GM21717 (cell line): ENCODE data around the gene COMMD9.
"Not testable (repeated sequence)": the region's sequence is repeated elsewhere in the genome, so short reads cannot be mapped to it uniquely, and the experiment has no call there.

ENCODE experiments used
- ATAC-seq: cut with Tn5 transposase; IDR thresholded peaks from one replicate; pipeline ENCODE4 v1.9.1; 2021; ENCODE audit warnings: mild to moderate bottlenecking, moderate library complexity; ENCODE audit not compliant: unreplicated experiment

The COMMD9 gene

DNA sequence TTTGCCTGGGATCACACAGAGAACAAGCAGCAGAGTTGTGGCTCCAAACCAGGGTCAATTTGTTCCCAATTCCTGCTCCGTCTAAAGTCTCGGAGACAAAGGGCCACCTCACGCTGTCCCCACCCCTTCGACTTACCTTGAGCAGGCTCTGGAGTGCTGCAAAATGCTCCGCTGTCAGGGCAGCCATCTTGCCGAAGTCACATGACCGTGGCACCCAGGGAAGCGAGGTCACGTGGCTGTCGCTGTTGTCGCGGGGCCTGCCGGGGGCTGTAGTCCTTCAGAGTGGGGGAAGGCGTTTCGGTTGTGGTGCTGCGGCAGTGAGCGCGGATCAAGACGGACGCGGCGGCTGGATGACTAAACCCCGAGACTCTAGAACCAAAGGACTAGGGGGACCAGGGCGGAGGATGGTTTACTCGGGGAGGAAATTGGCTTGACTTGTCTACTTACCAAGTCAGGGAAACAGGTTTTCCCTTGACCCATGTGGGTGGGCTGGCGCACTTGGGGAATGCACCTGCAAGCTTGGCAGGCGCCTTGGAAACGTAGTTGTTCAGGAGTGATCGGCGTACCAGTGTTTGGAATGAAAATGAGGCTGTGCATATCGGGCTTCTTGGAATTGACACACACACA, at the start of gene COMMD9:
Gene COMMD9, minus strand, starts transcription at position 199 of the 627 bp plus-strand sequence. Its CDS starts 12 bp downstream, at position 187.
- peak; percentile 99 for ATAC-seq

GRCh38 chr11:36333897-36334296, 44.7 kb upstream of the COMMD9 start:
- no peak for ATAC-seq

GRCh38 chr11:36333468-36333867, 44.2 kb upstream of the COMMD9 start:
- ATAC-seq = no peak

- no peak for ATAC-seq
Observed at GRCh38 chr11:36330411-36330810, 41.2 kb upstream of the COMMD9 start.

DNA sequence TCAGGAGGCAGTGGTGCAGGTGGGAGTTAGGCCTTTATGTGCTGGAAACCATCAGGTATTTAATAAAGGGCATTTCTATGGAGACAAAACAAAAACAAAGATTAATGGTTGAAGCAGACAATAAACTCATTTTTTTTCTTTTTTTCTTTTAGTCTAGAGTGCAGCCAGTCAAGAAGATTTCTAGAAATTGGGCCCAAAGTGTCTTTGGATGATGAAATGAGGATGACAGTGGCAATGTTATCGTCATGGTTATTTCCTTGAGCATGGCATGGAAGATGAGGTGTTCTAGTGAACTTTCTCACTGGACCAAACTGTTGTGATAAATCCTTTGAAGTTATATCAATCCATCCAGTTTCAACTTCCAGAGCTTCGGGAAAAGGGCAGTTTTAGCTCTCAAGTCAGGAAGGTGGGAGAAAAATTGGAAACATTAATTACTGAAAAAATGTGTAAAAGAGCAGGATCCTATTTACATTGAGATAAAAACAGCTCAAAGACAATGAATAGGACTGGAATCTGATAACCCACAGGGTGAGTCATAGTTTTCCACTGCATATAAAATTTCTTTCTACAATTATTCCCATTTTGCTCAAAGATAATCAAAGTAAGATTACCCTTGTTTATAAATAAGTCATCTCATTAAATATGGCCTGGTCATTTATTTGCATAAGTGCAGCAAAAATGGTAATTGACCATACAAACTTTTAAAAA, 39.9 kb upstream of the COMMD9 start:
- no peak for ATAC-seq

DNA sequence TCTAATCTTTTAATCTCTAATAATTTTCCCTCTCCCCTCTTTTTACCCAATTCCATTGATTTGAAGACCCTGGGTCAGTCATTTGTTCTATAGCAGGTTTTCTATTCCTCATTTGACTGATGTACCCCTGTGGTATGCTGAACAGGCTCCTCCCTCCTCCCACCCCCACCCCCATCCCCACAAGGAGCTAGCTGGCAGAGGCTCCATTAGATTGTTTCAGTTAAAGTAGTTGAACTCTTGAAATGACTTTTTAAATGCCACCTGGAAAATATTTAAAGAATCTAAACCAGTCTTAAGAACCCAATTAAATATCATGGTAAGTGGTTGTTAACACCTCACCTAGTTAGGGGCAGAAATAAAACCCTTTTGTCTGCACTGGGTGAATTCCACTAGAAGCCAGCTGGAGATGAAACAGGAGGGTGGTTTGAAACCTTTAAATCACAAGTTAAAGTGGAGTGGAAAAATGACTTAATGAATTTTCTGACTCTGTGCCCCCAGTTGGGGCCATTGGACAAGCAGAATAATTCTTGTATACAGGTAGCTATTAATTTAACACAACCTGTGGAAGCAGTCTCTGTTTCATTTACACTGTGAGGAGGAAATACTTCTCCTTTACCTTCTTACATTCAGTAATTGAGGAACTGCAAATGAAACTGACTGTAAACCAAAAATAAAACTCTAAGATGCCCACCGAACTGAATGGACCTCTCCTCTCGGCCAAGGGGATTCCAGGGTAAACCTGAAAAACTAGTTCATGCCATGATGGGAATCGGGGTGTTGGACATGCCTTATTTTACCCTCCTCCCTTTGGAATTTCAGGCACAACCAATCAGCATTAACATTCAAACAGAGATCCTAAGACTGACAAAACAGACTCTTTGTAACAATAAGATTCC, 37.5 kb upstream of the COMMD9 start:
- ATAC-seq = peak; percentile 74

GRCh38 chr11:36325403-36325802, 36.2 kb upstream of the COMMD9 start:
- not testable (repeated sequence) for ATAC-seq

DNA sequence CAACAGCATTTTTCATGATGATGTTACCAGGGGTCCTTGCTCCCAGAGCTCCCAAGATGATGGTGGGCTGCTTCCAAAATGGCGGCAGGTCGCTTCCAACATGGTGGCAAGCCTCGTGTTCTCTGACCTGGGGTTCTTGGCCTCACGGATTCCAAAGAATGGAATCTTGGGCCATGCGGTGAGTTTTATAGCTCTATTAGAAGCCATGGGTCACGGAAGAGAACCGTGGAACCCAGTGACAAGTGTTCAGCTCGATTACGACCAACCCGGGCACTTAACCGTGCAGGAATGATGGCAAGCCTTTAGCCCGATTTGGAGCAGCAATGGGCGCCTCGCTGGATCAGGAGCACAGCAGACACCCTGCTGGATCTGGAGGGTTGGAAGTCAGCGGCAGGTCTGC, 35.7 kb upstream of the COMMD9 start:
- not testable (repeated sequence) for ATAC-seq

- ATAC-seq = no peak
Observed at GRCh38 chr11:36317992-36318391, 28.8 kb upstream of the COMMD9 start.

DNA sequence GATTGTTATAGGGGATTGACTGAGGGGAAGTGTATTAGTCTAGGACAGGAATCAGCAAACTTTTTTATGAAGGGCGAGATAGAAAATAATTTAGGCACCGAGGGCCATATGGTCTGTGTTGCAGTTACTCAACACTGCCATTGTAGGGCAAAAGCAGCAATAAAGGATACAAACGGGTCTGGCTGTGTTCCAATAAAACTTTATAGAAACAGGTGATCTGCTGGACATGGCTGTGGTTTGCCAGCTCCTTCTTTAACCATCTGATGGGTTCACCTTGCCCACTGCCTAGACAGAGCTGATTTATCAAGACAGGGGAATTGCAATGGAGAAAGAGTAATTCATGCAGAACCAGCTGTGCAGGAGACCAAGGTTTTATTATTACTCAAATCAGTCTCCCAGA, 26.8 kb upstream of the COMMD9 start:
- no peak for ATAC-seq

DNA sequence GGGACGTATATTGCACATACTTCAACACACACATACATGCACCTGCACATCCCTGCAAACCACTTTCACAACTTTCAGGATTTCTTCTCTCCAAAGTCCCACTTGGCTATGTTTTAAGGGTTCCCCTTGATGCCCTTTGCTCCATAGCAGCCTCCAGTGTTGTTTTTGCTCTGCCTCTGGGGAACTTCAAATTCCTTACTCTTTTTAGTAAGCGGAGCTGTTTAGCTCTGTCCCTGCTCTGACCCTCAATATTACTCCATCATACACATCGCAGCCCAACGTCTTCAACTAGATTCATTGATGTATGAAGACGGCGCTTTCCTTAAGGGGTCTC, 25.2 kb upstream of the COMMD9 start:
- ATAC-seq = no peak

- ATAC-seq = no peak
Observed at GRCh38 chr11:36313750-36314433, 24.7 kb upstream of the COMMD9 start.

GRCh38 chr11:36312611-36313472, 23.6 kb upstream of the COMMD9 start:
- peak; percentile 44 for ATAC-seq

DNA sequence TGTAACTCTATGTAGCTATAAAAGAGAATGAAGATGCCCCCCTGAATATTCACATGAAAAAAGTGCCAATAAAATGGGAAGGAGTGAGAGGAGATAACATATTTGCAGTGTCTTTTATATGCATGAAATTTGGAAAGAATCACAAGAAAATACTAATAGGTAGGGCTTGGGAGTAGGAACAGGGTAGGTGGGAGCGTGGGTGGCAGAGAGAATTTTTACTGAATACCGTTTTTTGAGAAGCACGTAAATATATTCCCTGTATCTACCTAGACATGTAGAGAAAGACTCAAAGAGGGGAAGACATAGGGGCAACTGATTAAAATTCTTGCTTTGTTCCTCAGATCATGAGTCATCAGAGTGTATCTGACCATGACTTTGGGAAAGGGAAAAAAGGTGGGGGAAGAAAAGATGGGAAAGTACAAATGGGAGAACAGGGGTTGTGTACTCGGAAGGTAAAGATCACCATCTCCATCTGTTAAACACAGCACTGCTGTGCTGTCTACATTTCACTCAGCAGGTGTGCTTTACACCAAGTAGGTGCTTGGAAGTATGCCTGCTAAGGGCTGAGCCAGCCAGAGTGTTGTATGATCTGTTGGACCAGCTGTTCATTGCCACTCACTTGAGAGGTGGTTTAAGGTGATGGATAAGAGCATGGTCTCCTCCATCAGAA, 22.8 kb upstream of the COMMD9 start:
- ATAC-seq = no peak

- ATAC-seq = no peak
Observed at GRCh38 chr11:36309779-36310178, 20.6 kb upstream of the COMMD9 start.

DNA sequence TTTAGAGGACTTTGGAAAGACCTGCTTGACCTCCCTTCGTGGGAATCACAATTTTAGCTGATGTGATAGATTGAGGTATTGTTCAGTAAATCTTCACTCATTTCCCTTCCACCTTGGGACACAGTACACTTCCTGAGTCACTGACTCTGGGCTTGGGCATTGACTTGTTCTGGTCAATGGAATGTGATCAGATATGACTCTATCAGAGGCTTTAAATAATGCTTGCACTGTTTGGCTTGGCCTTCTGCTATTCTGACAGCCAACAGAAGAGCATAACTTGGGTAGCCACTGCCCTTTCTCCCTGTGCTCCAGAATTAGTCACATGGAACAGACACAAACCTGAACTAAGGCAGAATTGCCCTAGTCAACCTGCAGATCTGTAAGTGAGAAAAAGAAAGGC, 19.4 kb upstream of the COMMD9 start:
- no peak for ATAC-seq

DNA sequence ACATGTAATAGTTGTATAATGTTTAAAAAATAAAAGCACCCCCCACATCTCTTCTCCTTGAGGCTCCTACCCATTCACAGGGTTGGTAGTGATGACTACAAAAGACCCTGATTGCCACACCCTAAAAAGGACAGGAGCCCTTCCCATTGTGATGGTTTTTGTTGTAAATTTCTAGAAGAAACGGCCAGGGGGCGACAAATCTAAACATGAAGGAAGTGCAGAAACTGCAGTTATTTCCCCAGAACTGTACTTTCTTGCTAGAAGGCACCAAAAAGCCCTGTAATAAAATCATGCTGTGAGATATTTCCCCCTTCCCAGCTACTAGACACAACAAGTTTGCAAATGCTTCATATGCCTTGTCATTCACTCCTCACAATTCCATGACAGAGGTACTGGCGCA, 17.7 kb upstream of the COMMD9 start:
- no peak for ATAC-seq

GRCh38 chr11:36305047-36305446, 15.8 kb upstream of the COMMD9 start:
- no peak for ATAC-seq

GRCh38 chr11:36304351-36304750, 15.1 kb upstream of the COMMD9 start:
- ATAC-seq = no peak

DNA sequence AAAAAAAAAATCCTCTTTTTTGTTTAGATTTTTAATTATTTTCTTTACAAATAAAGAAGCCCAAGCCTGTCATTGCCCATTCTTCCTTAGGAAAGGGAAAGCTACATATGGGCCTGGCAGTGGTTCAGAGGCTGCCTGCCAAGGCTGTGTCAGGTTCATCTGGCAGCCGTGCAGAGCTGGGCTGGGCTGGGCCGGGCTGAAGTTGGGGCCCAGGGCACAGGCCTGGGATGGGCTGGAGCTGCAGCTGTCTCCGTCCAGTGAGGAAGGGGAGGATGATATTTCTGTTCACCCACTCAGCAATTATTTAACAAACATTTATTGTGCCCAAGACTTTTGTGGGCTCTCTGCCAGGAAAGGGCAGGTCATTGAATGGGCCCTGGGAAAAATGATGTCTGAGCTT, 11.4 kb upstream of the COMMD9 start:
- ATAC-seq = no peak
